ENCODE results near the gene TSPEAR.

GRCh38 chr21:44609193-44609592 lies 102.2 kb downstream of the TSPEAR start:
- TF ChIP-seq CTCF (conservative IDR thresholded peaks at IDR 0.05 in 1 of 2, IDR thresholded peaks at IDR 0.05 in 1 of 2; ENCODE audit: low read depth in 1 of 2, low read length in 2 of 2) (no peak), EZH2 (IDR thresholded peaks at IDR 0.05; ENCODE audit: low read length, missing control alignments) (no peak)

Measured in fibroblast of lung (primary cell).